H9 (cell line): Measurements from ENCODE around the gene GMPR. TPM values are rescaled to one million over a fixed set of nuclear protein-coding genes. Genes with fewer than 3 reads are reported as not detected.

ENCODE experiments used
- DNase-seq: peaks from one replicate; pipeline ENCODE4 v3.0.0-alpha.2; 2017
- H2AFZ ChIP-seq: one replicate; pipeline ENCODE4 v1.6.1; 2013; ENCODE audit warnings: mild to moderate bottlenecking, low read length, control low read depth, moderate library complexity
- H2AK5ac ChIP-seq: 2 replicates; pipeline ENCODE4 v1.6.1; 2013; ENCODE audit warnings: low read length, control low read depth, mixed read lengths; ENCODE audit not compliant: insufficient read length
- H2BK120ac ChIP-seq: one replicate; pipeline ENCODE4 v1.6.1; 2013; ENCODE audit warnings: low read depth, mild to moderate bottlenecking, low read length, control low read depth, inconsistent platforms; ENCODE audit not compliant: poor library complexity, severe bottlenecking
- H2BK12ac ChIP-seq: 2 replicates; pipeline ENCODE4 v1.6.1; 2013; ENCODE audit warnings: low read length, control low read depth, mixed read lengths, low read depth; ENCODE audit not compliant: insufficient read length
- H2BK15ac ChIP-seq: 2 replicates; pipeline ENCODE4 v1.6.1; 2013; ENCODE audit warnings: low read depth, low read length, control low read depth
- H2BK20ac ChIP-seq: one replicate; pipeline ENCODE4 v1.6.1; 2013; ENCODE audit warnings: low read depth, mild to moderate bottlenecking, low read length, control low read depth, inconsistent platforms; ENCODE audit not compliant: poor library complexity, severe bottlenecking
- H2BK5ac ChIP-seq: 2 replicates; pipeline ENCODE4 v1.6.1; 2013; ENCODE audit warnings: low read length, control low read depth, mixed read lengths; ENCODE audit not compliant: insufficient read length
- H3K14ac ChIP-seq: 2 replicates; pipeline ENCODE4 v1.6.1; 2013; ENCODE audit warnings: low read length, control low read depth; ENCODE audit not compliant: insufficient read depth
- H3K18ac ChIP-seq: 2 replicates; pipeline ENCODE4 v1.6.1; 2013; ENCODE audit warnings: low read depth, mild to moderate bottlenecking, mixed read lengths, low read length, control low read depth; ENCODE audit not compliant: insufficient read length
- H3K23ac ChIP-seq: 2 replicates; pipeline ENCODE4 v1.6.1; 2013; ENCODE audit warnings: low read length, control low read depth, mixed read lengths, low read depth; ENCODE audit not compliant: insufficient read length
- H3K23me2 ChIP-seq: 2 replicates; pipeline ENCODE4 v1.6.1; 2013; ENCODE audit warnings: low read depth, mild to moderate bottlenecking, mixed read lengths, low read length, control low read depth; ENCODE audit not compliant: insufficient read length, poor library complexity, severe bottlenecking
- H3K27ac ChIP-seq: 2 replicates; pipeline ENCODE4 v1.5.1; 2013; ENCODE audit warnings: low read length, control low read depth, mixed read lengths, low read depth; ENCODE audit not compliant: insufficient read length
- H3K27me3 ChIP-seq: 2 replicates; pipeline ENCODE4 v1.6.1; 2013; ENCODE audit warnings: low read length, control low read depth, inconsistent platforms; ENCODE audit not compliant: insufficient read depth
- H3K4ac ChIP-seq: 2 replicates; pipeline ENCODE4 v1.6.1; 2013; ENCODE audit warnings: low read depth, mild to moderate bottlenecking, control low read depth, inconsistent platforms, low read length, moderate library complexity
- H3K4me1 ChIP-seq: 2 replicates; pipeline ENCODE4 v1.6.1; 2013; ENCODE audit warnings: low read length, control low read depth, inconsistent platforms; ENCODE audit not compliant: insufficient read depth
- H3K4me2 ChIP-seq: 2 replicates; pipeline ENCODE4 v1.6.1; 2013; ENCODE audit warnings: low read length, control low read depth, mixed read lengths; ENCODE audit not compliant: insufficient read length, insufficient read depth
- H3K56ac ChIP-seq: 2 replicates; pipeline ENCODE4 v1.6.1; 2013; ENCODE audit warnings: low read depth, mild to moderate bottlenecking, mixed read lengths, low read length, control low read depth; ENCODE audit not compliant: insufficient read length
- H3K79me1 ChIP-seq: 2 replicates; pipeline ENCODE4 v1.6.1; 2013; ENCODE audit warnings: low read depth, mild to moderate bottlenecking, moderate library complexity, low read length, control low read depth, inconsistent platforms; ENCODE audit not compliant: insufficient read depth, poor library complexity, severe bottlenecking
- H3K79me2 ChIP-seq: 2 replicates; pipeline ENCODE4 v1.6.1; 2013; ENCODE audit warnings: low read length, control low read depth, inconsistent platforms; ENCODE audit not compliant: insufficient read depth
- H3K9ac ChIP-seq: 2 replicates; pipeline ENCODE4 v1.6.1; 2013; ENCODE audit warnings: low read length, control low read depth, mixed read lengths; ENCODE audit not compliant: insufficient read length; ENCODE audit errors: extremely low read depth
- H3K9me3 ChIP-seq: one replicate; pipeline ENCODE4 v1.6.1; 2013; ENCODE audit warnings: low read depth, low read length, inconsistent platforms; ENCODE audit not compliant: control insufficient read depth
- H3T11ph ChIP-seq: one replicate; pipeline ENCODE4 v1.6.1; 2013; ENCODE audit warnings: mild to moderate bottlenecking, low read length, control low read depth, inconsistent platforms
- H4K20me1 ChIP-seq: one replicate; pipeline ENCODE4 v1.6.1; 2013; ENCODE audit not compliant: control insufficient read depth, insufficient read length, insufficient read depth
- H4K5ac ChIP-seq: 2 replicates; pipeline ENCODE4 v1.6.1; 2013; ENCODE audit warnings: low read depth, mild to moderate bottlenecking, mixed read lengths, low read length, control low read depth; ENCODE audit not compliant: insufficient read length
- H4K8ac ChIP-seq: replicated peaks from 2 replicates; pipeline ENCODE4 v1.6.1; 2013; ENCODE audit warnings: low read length, control low read depth, mixed read lengths, low read depth; ENCODE audit not compliant: insufficient read length
- H4K91ac ChIP-seq: 2 replicates; pipeline ENCODE4 v1.6.1; 2013; ENCODE audit warnings: low read depth, mild to moderate bottlenecking, moderate library complexity, mixed read lengths, low read length, control low read depth; ENCODE audit not compliant: insufficient read length
- H3K27ac Mint-ChIP-seq, 3 experiments: 2 replicates in 2 of 3; 3 replicates in 1 of 3; pipeline ENCODE4 v1.8.0; 2020 to 2021; ENCODE audit warnings: mixed read lengths in 3 of 3, mild to moderate bottlenecking in 1 of 3, moderate library complexity in 1 of 3
- H3K27me3 Mint-ChIP-seq: 2 replicates; pipeline ENCODE4 v1.8.0; 2021; ENCODE audit warnings: low read depth, mild to moderate bottlenecking, moderate library complexity, mixed read lengths
- H3K36me3 Mint-ChIP-seq, 3 experiments: 2 replicates in 2 of 3; 3 replicates in 1 of 3; pipeline ENCODE4 v1.8.0; 2020 to 2021; ENCODE audit warnings: low read depth in 3 of 3, mixed read lengths in 3 of 3; ENCODE audit not compliant: insufficient read depth in 1 of 3
- H3K4me1 Mint-ChIP-seq, 2 experiments: 2 replicates each; pipeline ENCODE4 v1.8.0; 2020; ENCODE audit warnings: mixed read lengths in 2 of 2
- H3K4me3 Mint-ChIP-seq, 2 experiments: 2 replicates in 1 of 2; 3 replicates in 1 of 2; pipeline ENCODE4 v1.8.0; 2020 to 2021; ENCODE audit warnings: mild to moderate bottlenecking in 2 of 2, mixed read lengths in 2 of 2, moderate library complexity in 1 of 2
- H3K9me3 Mint-ChIP-seq, 2 experiments: 2 replicates in 1 of 2; 3 replicates in 1 of 2; pipeline ENCODE4 v1.8.0; 2020; ENCODE audit warnings: mild to moderate bottlenecking in 2 of 2, mixed read lengths in 2 of 2, moderate library complexity in 1 of 2
- CTCF ChIP-seq: fragments of 200-600 bp; sonication (generic); conservative IDR thresholded peaks from 3 replicates; pipeline ENCODE4 v1.8.0; 2021; ENCODE audit warnings: antibody characterized with exemption, mild to moderate bottlenecking
- WGBS: extraction: QIAGEN DNeasy Blood & Tissue Kit; methylation state at CpG from one replicate; pipeline ENCODE4 v1.1.7; 2013; ENCODE audit warnings: missing lambda C conversion rate, low lambda C conversion rate, mixed read lengths; ENCODE audit not compliant: insufficient read length; ENCODE audit errors: extremely low coverage; 5-methylcytosine and 5-hydroxymethylcytosine counted together
- total RNA-seq: library from RNA; stranded (reverse); gene quantifications from 2 replicates; pipeline ENCODE4 v1.2.1, GENCODE V29; 2021

The GMPR gene
- total RNA-seq, 1 experiment from 2014 or later: 0.70 TPM

DNA sequence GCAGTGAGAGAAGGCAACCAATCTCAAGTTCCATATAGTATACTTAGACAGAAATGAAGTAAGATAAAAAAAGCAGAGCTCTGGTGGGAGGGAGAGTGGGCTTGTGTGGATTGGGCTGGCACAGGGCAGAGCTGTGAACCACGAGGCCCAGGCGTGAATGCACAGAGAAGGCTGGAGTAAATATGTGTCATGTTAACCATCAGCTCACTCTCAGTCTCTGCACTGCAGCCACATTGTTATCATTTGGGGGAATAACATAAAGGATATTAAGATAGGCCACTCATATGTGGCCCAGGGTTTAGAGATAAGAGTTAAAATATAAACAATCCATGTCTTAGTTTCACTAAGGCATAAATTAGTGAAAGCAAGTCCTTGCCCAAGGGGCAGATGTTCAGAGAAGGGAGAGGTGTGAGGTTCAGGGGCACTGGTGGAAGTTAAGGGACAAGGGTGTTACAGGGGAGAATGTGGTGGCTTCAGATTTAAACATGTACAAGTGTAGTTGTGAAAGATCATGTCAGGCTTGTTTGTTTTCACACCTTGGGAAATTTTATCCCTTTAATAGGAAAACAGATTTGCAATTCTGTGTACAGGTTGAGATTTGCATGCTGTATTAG lies 14.4 kb downstream of the GMPR start:
- Histone ChIP-seq H2AK5ac (no peak overlapping the region), H3K79me2 (no peaks in the 10 kb centered on the region), H3K4me1 (peaks cover 4% of the 10 kb centered on the region; the same call in 1 of the 2 replicates), H3K4ac (no peak overlapping the region), H3K4me2 (no peak overlapping the region), H2BK5ac (no peak overlapping the region), H2BK12ac (no peak overlapping the region), H2BK15ac (no peak overlapping the region), H3K27me3 (no peaks in the 10 kb centered on the region), H3K18ac (no peak overlapping the region), H4K20me1 (no peaks in the 10 kb centered on the region), H3K23me2 (no peaks in the 10 kb centered on the region), H4K91ac (no peak overlapping the region), H3K23ac (no peak overlapping the region), H3T11ph (no peak overlapping the region), H2AFZ (no peak overlapping the region), H4K5ac (no peak overlapping the region), H4K8ac (no peak overlapping the region), H2BK20ac (no peak overlapping the region), H3K56ac (no peak overlapping the region), H2BK120ac (no peak overlapping the region), H3K27ac (no peak overlapping the region), H3K9me3 (no peaks in the 10 kb centered on the region), H3K14ac (no peak overlapping the region), H3K79me1 (no peaks in the 10 kb centered on the region), H3K9ac (no peak overlapping the region)
- no peak for DNase-seq
- Mint-ChIP-seq H3K27ac (no peak overlapping the region; a peak in 1 of 7 replicates), H3K27me3 (peaks cover 1% of the 10 kb centered on the region), H3K9me3 (0 out of 5 replicates have a peak, but pooled peaks cover 0 to 3% of the 10 kb centered on the region in 2 experiments), H3K36me3 (0 out of 7 replicates have a peak, but pooled peaks cover 0 to 2% (median 0%) of the 10 kb centered on the region in 3 experiments), H3K4me1 (peaks cover 8 to 16% of the 10 kb centered on the region in 2 experiments), H3K4me3 (no peak overlapping the region)
- TF ChIP-seq CTCF: no peak
- no CpG with 5 or more reads among the region's 2 CpGs for WGBS
